ENCODE measurements around the gene CD300LG. TPM values are rescaled to one million over a fixed set of nuclear protein-coding genes. Genes with fewer than 3 reads are reported as not detected.

CD300LG gene
- polyA plus RNA-seq, 1 donor (not counting 4 experiments of a cell fraction or from before 2014, with no cell fraction given), result not detected

DNA sequence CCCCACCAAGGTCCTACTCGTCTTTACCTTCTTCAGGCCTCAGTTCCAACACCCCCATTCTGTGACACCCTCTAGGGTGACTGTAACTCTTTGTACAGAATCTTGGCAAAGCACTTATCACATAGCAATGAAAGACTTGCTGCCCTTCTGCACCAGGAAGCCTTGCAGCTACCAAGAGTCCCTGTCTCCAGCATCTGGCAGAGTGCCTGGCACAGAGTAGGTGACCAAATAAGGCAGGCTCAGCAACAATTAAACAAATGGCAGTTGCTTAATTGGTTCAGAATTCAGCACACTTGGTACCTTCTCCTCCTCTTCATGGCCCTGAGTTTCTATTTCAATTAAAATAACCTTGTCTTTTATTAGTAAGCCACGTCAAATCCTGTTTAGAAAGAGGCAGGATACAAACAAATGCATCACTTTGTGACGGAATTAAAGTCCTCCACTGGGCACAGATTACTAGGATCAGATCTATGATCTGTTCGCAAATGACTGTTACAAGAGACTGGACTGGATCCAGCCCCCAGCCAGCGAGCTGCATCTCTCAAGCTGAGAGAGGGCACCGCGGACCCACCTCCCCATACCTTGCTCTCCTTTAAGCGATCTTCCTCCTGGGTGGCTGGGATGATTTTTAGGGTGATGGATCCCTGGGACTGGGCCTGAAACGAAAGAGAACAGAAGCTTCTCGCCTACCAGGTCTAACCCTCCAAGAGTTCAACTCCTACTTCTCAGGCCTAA is 23.5 kb upstream of the CD300LG start:
- FAIRE-seq (no peak), DNase-seq (ENCODE audit: low read depth, low spot score) (no peak)
- Histone ChIP-seq H3K27ac (ENCODE audit: control insufficient read depth, insufficient read depth, low read length) (no peak overlapping the region), H4K20me1 (ENCODE audit: control insufficient read depth, extremely low read depth, insufficient read depth, low read length) (no peaks in the 10 kb centered on the region), H3K27me3 (ENCODE audit: control insufficient read depth, extremely low read depth, insufficient read depth, low read length) (no peaks in the 10 kb centered on the region), H3K9me1 (ENCODE audit: control insufficient read depth, extremely low read depth, insufficient read depth, low read length) (no peaks in the 10 kb centered on the region), H3K4me3 (ENCODE audit: control insufficient read depth in 2 of 3, extremely low read depth in 1 of 3, insufficient read depth in 2 of 3, low read depth in 1 of 3, low read length in 3 of 3) (no peak overlapping the region), H3K9ac (ENCODE audit: control insufficient read depth, extremely low read depth, insufficient read depth, low read length) (no peak overlapping the region), H3K4me2 (ENCODE audit: control insufficient read depth, extremely low read depth, insufficient read depth, low read depth, low read length) (no peak overlapping the region), H3K4me1 (ENCODE audit: control insufficient read depth, extremely low read depth, insufficient read depth, low read length) (peaks cover 4% of the 10 kb centered on the region), H3K9me3 (ENCODE audit: control insufficient read depth, low read depth, low read length) (no peaks in the 10 kb centered on the region), H2AFZ (ENCODE audit: control insufficient read depth, low read length) (no peak overlapping the region), H3K79me2 (ENCODE audit: control insufficient read depth, insufficient read depth, low read length) (no peaks in the 10 kb centered on the region), H3K36me3 (ENCODE audit: control insufficient read depth in 2 of 2, extremely low read depth in 1 of 2, insufficient read depth in 2 of 2, low read length in 2 of 2) (peaks cover 9 to 24% of the 10 kb centered on the region in 2 experiments)
- no peak for TF ChIP-seq EZH2 (IDR thresholded peaks at IDR 0.05; ENCODE audit: low read length)
- no peak for TF ChIP-seq CTCF (optimal IDR thresholded peaks at IDR 0.05 in 1 of 3, IDR thresholded peaks at IDR 0.05 in 1 of 3, conservative IDR thresholded peaks at IDR 0.05 in 1 of 3; ENCODE audit: extremely low read depth in 1 of 3, insufficient read depth in 2 of 3, low read length in 3 of 3)
- dilution Hi-C loops (cut with MboI; ENCODE audit: extremely low pct_ligation_motif_present, low sequenced_read_pairs), result no loop called here

- H4K20me1 ChIP-seq (ENCODE audit: control insufficient read depth, extremely low read depth, insufficient read depth, low read length), result no peaks in the 10 kb centered on the region
- dilution Hi-C loops (cut with MboI; ENCODE audit: extremely low pct_ligation_motif_present, low sequenced_read_pairs), result no loop called here
- H2AFZ ChIP-seq (ENCODE audit: control insufficient read depth, low read length), result no peak overlapping the region
- H3K4me1 ChIP-seq (ENCODE audit: control insufficient read depth, extremely low read depth, insufficient read depth, low read length), result peaks cover 4% of the 10 kb centered on the region
- no peak for FAIRE-seq
- no peak overlapping the region for H3K9ac ChIP-seq (ENCODE audit: control insufficient read depth, extremely low read depth, insufficient read depth, low read length)
- DNase-seq (ENCODE audit: low read depth, low spot score), result no peak
- H3K9me1 ChIP-seq (ENCODE audit: control insufficient read depth, extremely low read depth, insufficient read depth, low read length), result no peaks in the 10 kb centered on the region
- H3K9me3 ChIP-seq (ENCODE audit: control insufficient read depth, low read depth, low read length), result no peaks in the 10 kb centered on the region
- no peak overlapping the region for H3K4me2 ChIP-seq (ENCODE audit: control insufficient read depth, extremely low read depth, insufficient read depth, low read depth, low read length)
- no peaks in the 10 kb centered on the region for H3K79me2 ChIP-seq (ENCODE audit: control insufficient read depth, insufficient read depth, low read length)
- H3K27me3 ChIP-seq (ENCODE audit: control insufficient read depth, extremely low read depth, insufficient read depth, low read length), result no peaks in the 10 kb centered on the region
- peaks cover 11 to 30% of the 10 kb centered on the region in 2 experiments for H3K36me3 ChIP-seq (ENCODE audit: control insufficient read depth in 2 of 2, extremely low read depth in 1 of 2, insufficient read depth in 2 of 2, low read length in 2 of 2)
- H3K4me3 ChIP-seq (ENCODE audit: control insufficient read depth in 2 of 3, extremely low read depth in 1 of 3, insufficient read depth in 2 of 3, low read depth in 1 of 3, low read length in 3 of 3), result no peak overlapping the region
- no peak overlapping the region for H3K27ac ChIP-seq (ENCODE audit: control insufficient read depth, insufficient read depth, low read length)
- TF ChIP-seq CTCF (optimal IDR thresholded peaks at IDR 0.05 in 1 of 3, IDR thresholded peaks at IDR 0.05 in 1 of 3, conservative IDR thresholded peaks at IDR 0.05 in 1 of 3; ENCODE audit: extremely low read depth in 1 of 3, insufficient read depth in 2 of 3, low read length in 3 of 3) (no peak), EZH2 (IDR thresholded peaks at IDR 0.05; ENCODE audit: low read length) (no peak)
Observed at GRCh38 chr17:43825567-43825966, 21.4 kb upstream of the CD300LG start.
